ENCODE results near the gene WDR38.

DNA sequence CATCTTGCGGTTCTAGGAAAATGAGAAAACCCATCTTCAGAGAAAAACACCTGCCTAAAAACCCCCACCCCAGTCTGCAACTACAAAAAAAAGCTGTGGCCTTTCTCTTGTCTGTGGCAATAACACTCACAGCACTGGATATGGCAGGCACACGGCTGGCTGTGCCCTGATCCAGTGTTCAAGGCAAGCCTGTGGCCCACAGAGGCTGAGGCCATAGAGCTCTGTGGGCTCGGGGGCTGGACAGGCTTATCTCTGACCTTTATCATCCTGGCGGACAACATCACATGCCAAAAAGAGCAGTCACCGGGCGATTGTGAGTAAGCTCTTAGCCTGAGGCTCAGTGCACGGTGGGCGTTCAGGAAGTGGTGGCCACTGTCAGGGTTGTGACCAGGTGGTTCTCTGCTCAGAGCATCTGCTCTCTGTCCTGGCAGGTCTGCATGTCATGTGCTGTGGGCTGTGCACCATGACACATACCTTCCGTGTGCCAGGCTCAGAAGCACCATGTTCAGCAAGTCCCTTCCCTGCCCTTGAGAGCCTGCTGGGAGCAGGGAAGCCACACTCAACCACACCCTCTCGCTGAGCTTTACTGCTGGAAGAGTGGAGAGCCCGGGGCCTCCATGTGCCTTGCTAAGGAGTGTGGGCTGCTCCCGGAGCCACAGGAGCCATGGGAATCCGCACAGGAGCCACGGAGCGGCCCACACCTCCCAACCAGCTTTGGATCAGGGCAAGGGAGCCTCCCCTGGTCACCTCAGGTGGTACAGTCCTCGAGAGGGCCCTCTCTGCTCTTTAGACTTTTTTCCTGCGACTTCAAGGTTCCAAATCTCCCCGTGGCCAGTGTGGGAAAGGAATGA lies 34.6 kb upstream of the WDR38 start:
- TF ChIP-seq, protein P1, sequence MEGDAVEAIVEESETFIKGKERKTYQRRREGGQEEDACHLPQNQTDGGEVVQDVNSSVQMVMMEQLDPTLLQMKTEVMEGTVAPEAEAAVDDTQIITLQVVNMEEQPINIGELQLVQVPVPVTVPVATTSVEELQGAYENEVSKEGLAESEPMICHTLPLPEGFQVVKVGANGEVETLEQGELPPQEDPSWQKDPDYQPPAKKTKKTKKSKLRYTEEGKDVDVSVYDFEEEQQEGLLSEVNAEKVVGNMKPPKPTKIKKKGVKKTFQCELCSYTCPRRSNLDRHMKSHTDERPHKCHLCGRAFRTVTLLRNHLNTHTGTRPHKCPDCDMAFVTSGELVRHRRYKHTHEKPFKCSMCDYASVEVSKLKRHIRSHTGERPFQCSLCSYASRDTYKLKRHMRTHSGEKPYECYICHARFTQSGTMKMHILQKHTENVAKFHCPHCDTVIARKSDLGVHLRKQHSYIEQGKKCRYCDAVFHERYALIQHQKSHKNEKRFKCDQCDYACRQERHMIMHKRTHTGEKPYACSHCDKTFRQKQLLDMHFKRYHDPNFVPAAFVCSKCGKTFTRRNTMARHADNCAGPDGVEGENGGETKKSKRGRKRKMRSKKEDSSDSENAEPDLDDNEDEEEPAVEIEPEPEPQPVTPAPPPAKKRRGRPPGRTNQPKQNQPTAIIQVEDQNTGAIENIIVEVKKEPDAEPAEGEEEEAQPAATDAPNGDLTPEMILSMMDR (IDR thresholded peaks at IDR 0.05; ENCODE audit: low read length), result no peak
- TF ChIP-seq EZH2 (IDR thresholded peaks at IDR 0.05; ENCODE audit: borderline replicate concordance, low read length), result no peak
